ENCODE data around the gene STK32C.

- TF ChIP-seq CTCF (IDR thresholded peaks at IDR 0.05) (no peak), EZH2 (IDR thresholded peaks at IDR 0.05; ENCODE audit: borderline replicate concordance, insufficient read depth, low read depth, low read length, poor library complexity, severe bottlenecking) (no peak)
Measured at GRCh38 chr10:132269266-132270230, 38.2 kb downstream of the STK32C start.

Measured in B cell (primary cell).